GM12892 (cell line): Measurements from ENCODE around the gene PRRT1B.

Experiments
- POLR2A ChIP-seq: IDR thresholded peaks from 2 replicates; pipeline ENCODE4 v1.6.1; 2011; ENCODE audit warnings: low read depth, low read length, control low read depth
- TAF1 ChIP-seq: IDR thresholded peaks from 2 replicates; pipeline ENCODE4 v1.6.1; 2011; ENCODE audit warnings: low read depth, mild to moderate bottlenecking, control low read depth, low read length, borderline replicate concordance

DNA sequence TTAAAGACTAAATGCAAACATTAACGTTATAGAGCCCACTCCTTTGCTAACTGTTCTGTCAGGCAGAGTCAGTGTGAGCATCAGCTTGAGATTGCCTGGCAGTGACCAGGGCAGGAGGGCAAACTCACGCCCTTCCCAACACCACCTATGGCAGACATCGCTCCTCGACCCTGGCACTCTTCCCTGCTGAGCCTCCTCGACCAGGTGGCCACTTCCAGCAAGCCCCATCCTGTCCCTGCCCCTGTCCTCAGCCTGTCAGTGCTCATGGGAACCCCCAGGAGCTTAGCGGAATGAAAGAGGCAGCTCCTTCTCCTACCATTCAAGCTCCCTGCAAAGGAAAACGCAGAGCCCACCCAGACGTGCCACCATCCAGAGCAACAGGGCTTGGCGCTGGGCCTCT is 42.0 kb downstream of the PRRT1B start:
- no peak for TF ChIP-seq POLR2A
- TF ChIP-seq TAF1: no peak
